ENCODE data around the gene ACOX1. TPM values are rescaled to one million over a fixed set of nuclear protein-coding genes. Genes with fewer than 3 reads are reported as not detected.

ACOX1 gene
- total and polyA plus RNA-seq, 12 donors: 11.1 to 105 (median 92.1) TPM

GRCh38 chr17:76025294-76025693 lies 46.3 kb upstream of the ACOX1 start:
- no peak for DNase-seq
- intact Hi-C loops (cut with DNase I): no loop called here
- WGBS, 2 donors: 89 to 92% methylated on average over 12 of the region's 12 CpGs

GRCh38 chr17:76024353-76024752 lies 45.4 kb upstream of the ACOX1 start:
- Histone ChIP-seq H3K4me3 (no peak overlapping the region), H3K36me3 (no peaks in the 10 kb centered on the region), H3K27ac (no peak overlapping the region), H3K4me1 (peaks cover 0 to 2% (median 1%) of the 10 kb centered on the region in 9 donors), H3K9me3 (no peaks in the 10 kb centered on the region), H3K27me3 (peaks cover 0 to 9% (median 0%) of the 10 kb centered on the region in 7 donors)
- intact Hi-C loops (cut with DNase I): no loop called here
- DNase-seq (no peak), ATAC-seq (no peak)
- 87 to 89% methylated on average over 8 to 9 of the region's 9 CpGs for WGBS, 2 donors
- no peak for TF ChIP-seq CTCF (IDR thresholded peaks at IDR 0.05)

More at GRCh38 chr17:76025294-76025693, 46.3 kb upstream of the ACOX1 start:
- no peak for ATAC-seq
- H3K27me3 ChIP-seq: peaks cover 0 to 6% (median 0%) of the 10 kb centered on the region in 7 donors
- no peak for TF ChIP-seq CTCF (IDR thresholded peaks at IDR 0.05)
- H3K4me3 ChIP-seq: no peak overlapping the region
- peaks cover 0 to 11% (median 6%) of the 10 kb centered on the region in 9 donors for H3K4me1 ChIP-seq
- no peaks in the 10 kb centered on the region for H3K9me3 ChIP-seq
- no peak overlapping the region for H3K27ac ChIP-seq
- H3K36me3 ChIP-seq: no peaks in the 10 kb centered on the region

GRCh38 chr17:76023900-76024237 lies 44.9 kb upstream of the ACOX1 start:
- Histone ChIP-seq H3K36me3 (no peaks in the 10 kb centered on the region), H3K4me1 (no peaks in the 10 kb centered on the region), H3K4me3 (no peak overlapping the region), H3K27ac (no peak overlapping the region), H3K9me3 (no peaks in the 10 kb centered on the region), H3K27me3 (peaks cover 0 to 11% (median 0%) of the 10 kb centered on the region in 7 donors)
- WGBS, 2 donors: 92 to 97% methylated on average over 9 of the region's 9 CpGs
- no peak for ATAC-seq
- DNase-seq: no peak
- intact Hi-C loops (cut with DNase I): no loop called here
- no peak for TF ChIP-seq CTCF (IDR thresholded peaks at IDR 0.05)

GRCh38 chr17:76022973-76023899 lies 44.3 kb upstream of the ACOX1 start:
- no peaks in the 10 kb centered on the region for H3K9me3 ChIP-seq
- intact Hi-C loops (cut with DNase I): no loop called here
- H3K4me1 ChIP-seq: no peaks in the 10 kb centered on the region
- 84 to 85% methylated on average over 25 to 28 of the region's 28 CpGs for WGBS, 2 donors
- no peak for TF ChIP-seq CTCF (IDR thresholded peaks at IDR 0.05)
- H3K27me3 ChIP-seq: peaks cover 0 to 11% (median 0%) of the 10 kb centered on the region in 7 donors
- DNase-seq (no peak), ATAC-seq (no peak)
- H3K4me3 ChIP-seq: no peak overlapping the region
- no peaks in the 10 kb centered on the region for H3K36me3 ChIP-seq
- H3K27ac ChIP-seq: no peak overlapping the region
